Keratinocyte (primary cell): ENCODE measurements around the gene MRPS27. TPM values are rescaled to one million over a fixed set of nuclear protein-coding genes. Genes with fewer than 3 reads are reported as not detected.

Experiments used
- DNase-seq: peaks from one replicate; pipeline ENCODE4 v3.0.0-alpha.2; 2011; ENCODE audit warnings: low read depth, missing footprints, low spot score
- FAIRE-seq: peaks from 2 replicates; lab custom pipeline; 2011; peaks lifted over from hg19 to GRCh38; lab: Jason Lieb, UNC
- H2AFZ ChIP-seq: 2 replicates; pipeline ENCODE4 v1.6.0; 2012; ENCODE audit warnings: low read length, control low read depth, inconsistent platforms; ENCODE audit not compliant: control insufficient read depth
- H3K27ac ChIP-seq: 2 replicates; pipeline ENCODE4 v1.5.1; 2011; ENCODE audit warnings: low read length; ENCODE audit not compliant: control insufficient read depth, insufficient read depth
- H3K27me3 ChIP-seq: 3 replicates; pipeline ENCODE4 v1.6.0; 2011; ENCODE audit warnings: low read length; ENCODE audit not compliant: control insufficient read depth, insufficient read depth; ENCODE audit errors: extremely low read depth
- H3K36me3 ChIP-seq, 2 experiments: 2 replicates in 1 of 2; 3 replicates in 1 of 2; pipeline ENCODE4 v1.5.1; 2011; ENCODE audit warnings: low read length in 2 of 2, mild to moderate bottlenecking in 1 of 2; ENCODE audit not compliant: control insufficient read depth in 2 of 2, insufficient read depth in 2 of 2; ENCODE audit errors: extremely low read depth in 1 of 2
- H3K4me1 ChIP-seq: 3 replicates; pipeline ENCODE4 v1.5.1; 2011; ENCODE audit warnings: low read length; ENCODE audit not compliant: control insufficient read depth, insufficient read depth; ENCODE audit errors: extremely low read depth
- H3K4me2 ChIP-seq: 3 replicates; pipeline ENCODE4 v1.6.0; 2011; ENCODE audit warnings: low read depth, low read length; ENCODE audit not compliant: control insufficient read depth, insufficient read depth; ENCODE audit errors: extremely low read depth
- H3K4me3 ChIP-seq, 3 experiments: fragments of 200-600 bp in 1 of 3; sonication (generic) in 1 of 3; 2 replicates in 2 of 3; 3 replicates in 1 of 3; pipeline ENCODE4 v1.5.1; 2011 to 2016; ENCODE audit warnings: low read length in 3 of 3, mild to moderate bottlenecking in 3 of 3, control low read depth in 2 of 3, inconsistent platforms in 1 of 3, low read depth in 1 of 3, mixed read lengths in 1 of 3, mixed run types in 1 of 3, moderate library complexity in 1 of 3; ENCODE audit not compliant: control insufficient read depth in 2 of 3, insufficient read depth in 2 of 3; ENCODE audit errors: extremely low read depth in 1 of 3
- H3K79me2 ChIP-seq: 2 replicates; pipeline ENCODE4 v1.6.0; 2012; ENCODE audit warnings: low read length; ENCODE audit not compliant: control insufficient read depth, insufficient read depth
- H3K9ac ChIP-seq: 3 replicates; pipeline ENCODE4 v1.6.0; 2011; ENCODE audit warnings: low read length; ENCODE audit not compliant: control insufficient read depth, insufficient read depth; ENCODE audit errors: extremely low read depth
- H3K9me1 ChIP-seq: 3 replicates; pipeline ENCODE4 v1.6.0; 2011; ENCODE audit warnings: low read length; ENCODE audit not compliant: control insufficient read depth, insufficient read depth; ENCODE audit errors: extremely low read depth
- H3K9me3 ChIP-seq: 2 replicates; pipeline ENCODE4 v1.5.1; 2012; ENCODE audit warnings: low read depth, low read length; ENCODE audit not compliant: control insufficient read depth
- H4K20me1 ChIP-seq: 3 replicates; pipeline ENCODE4 v1.6.0; 2011; ENCODE audit warnings: low read length; ENCODE audit not compliant: control insufficient read depth, insufficient read depth; ENCODE audit errors: extremely low read depth
- EZH2 ChIP-seq: IDR thresholded peaks from one replicate; pipeline ENCODE4 v1.6.1; 2012; ENCODE audit warnings: inconsistent platforms, mild to moderate bottlenecking, low read length, moderate library complexity
- dilution Hi-C: fragments of 300-500 bp; cut with MboI; formaldehyde crosslinking; loops from one replicate; pipeline ENCODE4 v1.7.0; 2020; ENCODE audit warnings: low sequenced_read_pairs; ENCODE audit not compliant: extremely low pct_ligation_motif_present
- polyA plus RNA-seq, 5 experiments: library from polyadenylated mRNA; depleted of rRNA in 3 of 5; stranded (reverse) in 3 of 5; stranded (forward) in 1 of 5; unstranded in 1 of 5; fragments of >200 nt; gene quantifications; 1 replicate in 1 of 5; 2 replicates in 3 of 5; 3 replicates in 1 of 5; pipeline versions ENCODE4 v1.2.1 to v1.2.3, GENCODE V29; 2011 to 2012; ENCODE audit warnings: missing spikeins in 2 of 5, low read depth in 1 of 5, low replicate concordance in 1 of 5
- TF ChIP-seq, protein P1 (sequence below), 3 experiments: IDR thresholded peaks in 1 of 3; conservative IDR thresholded peaks in 1 of 3; optimal IDR thresholded peaks in 1 of 3; 2 replicates in 2 of 3; 3 replicates in 1 of 3; pipeline versions ENCODE3 to v1.5.1; 2011; ENCODE audit warnings: low read length in 3 of 3, mild to moderate bottlenecking in 3 of 3, moderate library complexity in 2 of 3, control low read depth in 1 of 3, inconsistent platforms in 1 of 3; ENCODE audit not compliant: insufficient read depth in 2 of 3; ENCODE audit errors: extremely low read depth in 1 of 3

Gene MRPS27
- polyA plus RNA-seq, 1 donor (not counting 4 experiments of a cell fraction or from before 2014, with no cell fraction given), result 98.7 TPM

DNA sequence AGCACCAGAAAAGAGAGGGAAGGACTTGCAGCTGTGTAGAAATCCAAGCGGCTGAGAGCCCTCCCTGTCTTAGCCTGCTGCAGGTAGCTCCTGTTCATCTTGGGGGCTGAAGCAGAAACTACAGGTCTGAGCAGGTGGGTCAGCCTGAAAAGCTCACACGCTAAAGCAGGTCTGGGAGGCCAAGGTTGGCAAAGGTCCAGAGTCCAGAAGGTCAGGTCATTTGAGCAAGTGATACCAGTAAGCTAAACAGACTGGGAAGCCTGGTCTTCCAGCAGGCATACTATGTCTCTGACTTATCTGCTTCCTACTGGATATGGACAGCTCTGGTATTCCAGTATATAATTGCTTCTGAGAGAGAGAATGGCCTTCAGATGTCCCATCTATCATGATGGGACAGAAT lies 26.4 kb upstream of the MRPS27 start:
- DNase-seq (no peak), FAIRE-seq (no peak)
- H2AFZ ChIP-seq, result no peak overlapping the region
- H3K27me3 ChIP-seq, result no peaks in the 10 kb centered on the region
- peaks cover 3 to 12% of the 10 kb centered on the region in 2 experiments for H3K36me3 ChIP-seq
- no peak overlapping the region for H3K4me2 ChIP-seq
- no peak overlapping the region for H3K4me3 ChIP-seq
- no peaks in the 10 kb centered on the region for H3K79me2 ChIP-seq
- peaks cover 19% of the 10 kb centered on the region for H3K4me1 ChIP-seq
- H3K9ac ChIP-seq, result no peak overlapping the region
- H3K9me3 ChIP-seq, result no peaks in the 10 kb centered on the region
- no peak overlapping the region for H3K27ac ChIP-seq
- no peak for TF ChIP-seq EZH2
- TF ChIP-seq, protein P1, sequence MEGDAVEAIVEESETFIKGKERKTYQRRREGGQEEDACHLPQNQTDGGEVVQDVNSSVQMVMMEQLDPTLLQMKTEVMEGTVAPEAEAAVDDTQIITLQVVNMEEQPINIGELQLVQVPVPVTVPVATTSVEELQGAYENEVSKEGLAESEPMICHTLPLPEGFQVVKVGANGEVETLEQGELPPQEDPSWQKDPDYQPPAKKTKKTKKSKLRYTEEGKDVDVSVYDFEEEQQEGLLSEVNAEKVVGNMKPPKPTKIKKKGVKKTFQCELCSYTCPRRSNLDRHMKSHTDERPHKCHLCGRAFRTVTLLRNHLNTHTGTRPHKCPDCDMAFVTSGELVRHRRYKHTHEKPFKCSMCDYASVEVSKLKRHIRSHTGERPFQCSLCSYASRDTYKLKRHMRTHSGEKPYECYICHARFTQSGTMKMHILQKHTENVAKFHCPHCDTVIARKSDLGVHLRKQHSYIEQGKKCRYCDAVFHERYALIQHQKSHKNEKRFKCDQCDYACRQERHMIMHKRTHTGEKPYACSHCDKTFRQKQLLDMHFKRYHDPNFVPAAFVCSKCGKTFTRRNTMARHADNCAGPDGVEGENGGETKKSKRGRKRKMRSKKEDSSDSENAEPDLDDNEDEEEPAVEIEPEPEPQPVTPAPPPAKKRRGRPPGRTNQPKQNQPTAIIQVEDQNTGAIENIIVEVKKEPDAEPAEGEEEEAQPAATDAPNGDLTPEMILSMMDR (optimal IDR thresholded peaks at IDR 0.05 in 1 of 3, IDR thresholded peaks at IDR 0.05 in 1 of 3, conservative IDR thresholded peaks at IDR 0.05 in 1 of 3; ENCODE audit: extremely low read depth in 1 of 3, insufficient read depth in 2 of 3, low read length in 3 of 3), result no peak
- no peaks in the 10 kb centered on the region for H4K20me1 ChIP-seq
- H3K9me1 ChIP-seq, result no peaks in the 10 kb centered on the region
- dilution Hi-C loops, result no loop called here

DNA sequence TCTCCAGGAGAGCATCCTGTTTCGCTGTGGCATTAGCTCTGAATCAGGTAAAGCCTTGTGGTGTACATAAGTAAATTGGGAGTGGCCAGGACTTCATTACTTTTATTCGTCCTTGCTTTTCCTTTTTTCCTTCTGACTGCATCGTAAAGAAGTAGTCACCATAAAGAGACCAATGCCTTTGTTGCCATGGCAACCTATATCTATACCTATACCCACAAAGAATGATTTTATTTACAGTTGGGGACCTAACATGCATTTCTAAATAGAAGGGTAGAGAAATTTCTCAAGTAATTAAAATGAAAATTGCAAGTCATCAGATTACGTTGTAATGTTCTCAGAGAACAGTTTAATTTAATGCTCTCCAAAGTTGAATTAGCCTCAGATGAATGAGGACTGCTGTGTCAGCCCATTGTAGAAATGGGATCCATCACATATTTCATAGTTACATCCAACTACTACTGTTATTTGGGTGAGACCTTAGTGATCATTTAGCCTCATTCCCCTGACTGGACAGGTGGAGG lies 18.7 kb upstream of the MRPS27 start:
- peaks cover 7 to 13% of the 10 kb centered on the region in 2 experiments for H3K36me3 ChIP-seq

More for the DNA sequence above, 18.7 kb upstream of the MRPS27 start:
- Histone ChIP-seq H3K4me1 (no peaks in the 10 kb centered on the region), H3K9ac (no peak overlapping the region), H4K20me1 (no peaks in the 10 kb centered on the region), H3K4me3 (no peak overlapping the region), H3K9me1 (no peaks in the 10 kb centered on the region), H3K4me2 (no peak overlapping the region), H3K27me3 (no peaks in the 10 kb centered on the region), H3K27ac (no peak overlapping the region), H2AFZ (no peak overlapping the region), H3K79me2 (no peaks in the 10 kb centered on the region), H3K9me3 (no peaks in the 10 kb centered on the region)
- dilution Hi-C loops, result no loop called here
- no peak for DNase-seq
- FAIRE-seq, result no peak
- TF ChIP-seq, protein P1 (optimal IDR thresholded peaks at IDR 0.05 in 1 of 3, IDR thresholded peaks at IDR 0.05 in 1 of 3, conservative IDR thresholded peaks at IDR 0.05 in 1 of 3; ENCODE audit: extremely low read depth in 1 of 3, insufficient read depth in 2 of 3, low read length in 3 of 3), result no peak
